AG09319 (cell line): ENCODE data around the gene CTNNBL1.

ENCODE experiments used
- DNase-seq: peaks from one replicate; pipeline ENCODE4 v3.0.0-alpha.2; 2010; ENCODE audit warnings: low read depth; ENCODE audit errors: extremely low read depth
- TF ChIP-seq, protein P1 (sequence below): IDR thresholded peaks from 2 replicates; pipeline ENCODE4 v1.5.1; 2011; ENCODE audit warnings: low read depth, mild to moderate bottlenecking, inconsistent platforms, low read length, moderate library complexity

Gene CTNNBL1

DNA sequence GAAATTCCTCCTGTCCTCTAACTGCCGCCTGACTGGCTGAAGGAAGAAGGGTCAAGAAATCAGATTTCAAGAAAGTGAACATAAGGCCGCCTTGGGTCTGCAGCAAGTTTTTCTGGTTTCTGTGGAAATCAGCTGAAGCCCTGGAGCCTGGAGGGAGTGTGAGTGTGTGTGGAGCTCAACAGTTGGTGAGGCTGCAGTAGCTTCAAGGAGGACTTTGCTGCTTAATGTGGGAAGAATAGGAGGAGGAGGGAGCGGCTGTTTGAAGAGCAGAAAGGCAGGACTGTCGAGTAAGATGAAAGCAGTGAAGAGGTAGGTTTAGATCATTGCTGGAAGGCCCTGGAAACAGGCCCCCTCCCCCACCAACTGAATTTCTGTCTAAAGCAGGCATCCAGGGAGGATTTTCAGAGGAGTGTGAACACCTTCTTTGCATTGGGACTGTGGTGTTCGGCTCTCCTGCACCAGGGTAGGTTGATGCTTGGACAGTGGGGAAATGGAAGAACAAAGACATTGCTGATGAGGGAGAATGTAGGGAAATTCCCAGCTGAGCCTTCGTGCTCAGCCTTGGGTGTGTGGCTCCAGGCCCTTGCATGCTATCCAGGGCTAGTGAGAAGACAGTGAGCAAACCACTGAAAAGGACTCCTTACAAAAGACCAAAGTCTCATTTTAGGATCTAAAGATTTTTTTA, 129.6 kb downstream of the CTNNBL1 start:
- TF ChIP-seq, protein P1, sequence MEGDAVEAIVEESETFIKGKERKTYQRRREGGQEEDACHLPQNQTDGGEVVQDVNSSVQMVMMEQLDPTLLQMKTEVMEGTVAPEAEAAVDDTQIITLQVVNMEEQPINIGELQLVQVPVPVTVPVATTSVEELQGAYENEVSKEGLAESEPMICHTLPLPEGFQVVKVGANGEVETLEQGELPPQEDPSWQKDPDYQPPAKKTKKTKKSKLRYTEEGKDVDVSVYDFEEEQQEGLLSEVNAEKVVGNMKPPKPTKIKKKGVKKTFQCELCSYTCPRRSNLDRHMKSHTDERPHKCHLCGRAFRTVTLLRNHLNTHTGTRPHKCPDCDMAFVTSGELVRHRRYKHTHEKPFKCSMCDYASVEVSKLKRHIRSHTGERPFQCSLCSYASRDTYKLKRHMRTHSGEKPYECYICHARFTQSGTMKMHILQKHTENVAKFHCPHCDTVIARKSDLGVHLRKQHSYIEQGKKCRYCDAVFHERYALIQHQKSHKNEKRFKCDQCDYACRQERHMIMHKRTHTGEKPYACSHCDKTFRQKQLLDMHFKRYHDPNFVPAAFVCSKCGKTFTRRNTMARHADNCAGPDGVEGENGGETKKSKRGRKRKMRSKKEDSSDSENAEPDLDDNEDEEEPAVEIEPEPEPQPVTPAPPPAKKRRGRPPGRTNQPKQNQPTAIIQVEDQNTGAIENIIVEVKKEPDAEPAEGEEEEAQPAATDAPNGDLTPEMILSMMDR = no peak
- DNase-seq = no peak

DNA sequence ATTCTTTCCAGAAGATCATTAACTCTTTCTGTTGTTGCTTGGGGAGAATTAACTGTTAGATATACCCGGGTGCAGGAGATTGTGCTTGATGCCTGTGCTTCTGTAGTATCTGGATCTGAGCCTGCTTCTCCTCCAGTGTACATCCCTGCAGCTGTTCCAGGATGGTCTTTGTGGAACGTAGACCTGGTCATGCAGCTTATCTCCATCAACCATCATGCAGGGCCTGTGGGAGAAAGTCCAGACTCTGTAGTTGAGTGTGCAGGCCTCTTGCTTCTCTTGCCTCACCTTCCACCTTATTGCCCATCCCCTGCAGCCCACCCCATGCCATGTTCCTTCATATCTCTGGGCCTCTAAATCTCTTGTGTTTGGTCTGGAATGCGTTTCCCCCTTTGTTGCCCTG, 133.8 kb downstream of the CTNNBL1 start:
- TF ChIP-seq, protein P1 = no peak
- no peak for DNase-seq

DNA sequence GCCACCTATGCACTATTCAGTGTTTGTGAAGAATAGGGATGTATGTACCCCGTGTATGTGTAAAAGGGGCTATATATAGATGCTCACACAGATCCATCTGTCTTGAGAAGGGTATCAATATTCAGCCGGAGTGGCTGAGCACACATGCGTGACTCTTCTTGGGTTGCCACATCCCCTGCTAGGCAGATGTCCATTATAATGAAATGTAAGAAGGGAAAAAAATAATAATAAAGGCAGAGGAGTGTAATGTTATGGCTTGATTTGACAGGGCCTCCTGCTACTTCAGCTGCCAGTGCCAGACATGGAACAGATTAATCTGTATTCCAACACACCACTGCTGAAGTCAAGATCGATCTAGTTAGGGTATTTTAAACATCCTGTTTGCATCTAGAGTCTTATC, 134.9 kb downstream of the CTNNBL1 start:
- DNase-seq = no peak
- TF ChIP-seq, protein P1 = no peak

DNA sequence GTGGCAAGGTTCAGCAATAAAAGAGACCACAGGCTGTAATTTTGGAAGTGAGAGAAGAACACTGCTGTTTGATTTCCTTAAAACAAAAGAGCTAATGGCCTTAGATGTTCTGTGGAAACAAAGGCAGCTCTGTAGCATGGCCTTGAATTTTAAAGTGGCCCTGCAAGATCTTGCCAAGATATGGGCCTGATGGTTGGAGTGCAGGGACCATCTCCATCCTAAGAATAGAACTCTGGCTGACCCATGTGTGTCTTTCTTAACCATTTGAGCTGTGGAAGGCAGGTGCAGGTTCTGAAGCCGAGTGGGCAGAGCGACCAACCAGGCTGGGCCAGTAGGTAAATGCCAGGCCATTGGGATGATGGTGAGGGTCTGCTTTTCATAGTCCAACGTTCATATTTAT, 135.3 kb downstream of the CTNNBL1 start:
- TF ChIP-seq, protein P1 = no peak
- no peak for DNase-seq

DNA sequence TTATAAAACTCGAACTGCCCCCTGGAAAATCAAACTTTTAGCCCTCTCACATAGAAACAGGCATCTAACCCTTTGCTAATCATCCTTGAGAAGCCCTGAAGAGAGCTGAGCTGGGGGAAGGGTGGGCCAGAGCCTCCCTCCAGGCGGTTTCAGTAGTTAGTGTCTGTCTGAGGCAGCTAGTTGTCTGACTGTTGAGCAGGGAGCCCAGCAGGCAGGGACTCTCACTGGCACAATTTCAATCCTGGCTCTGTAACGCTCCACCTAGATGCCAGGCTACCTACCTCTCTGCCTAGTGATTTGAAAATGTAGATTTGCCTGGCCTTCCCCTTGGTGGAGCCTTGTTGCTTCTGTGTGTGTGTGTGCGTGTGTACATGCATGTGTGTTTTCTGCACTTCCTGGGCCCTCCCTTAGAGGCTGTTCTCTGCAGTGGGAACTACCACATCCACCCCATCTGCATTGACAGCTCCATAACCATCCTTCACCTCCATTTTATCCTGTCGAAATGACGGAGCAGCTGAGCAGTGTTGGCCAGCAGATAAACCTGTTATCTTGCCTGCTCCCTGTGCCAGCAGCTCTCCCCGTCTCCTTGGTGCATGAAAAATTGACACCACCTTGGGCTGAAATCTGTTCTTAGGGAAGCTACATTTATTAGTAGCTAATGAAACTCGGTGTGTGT, 139.5 kb downstream of the CTNNBL1 start:
- no peak for DNase-seq
- TF ChIP-seq, protein P1 = no peak

DNA sequence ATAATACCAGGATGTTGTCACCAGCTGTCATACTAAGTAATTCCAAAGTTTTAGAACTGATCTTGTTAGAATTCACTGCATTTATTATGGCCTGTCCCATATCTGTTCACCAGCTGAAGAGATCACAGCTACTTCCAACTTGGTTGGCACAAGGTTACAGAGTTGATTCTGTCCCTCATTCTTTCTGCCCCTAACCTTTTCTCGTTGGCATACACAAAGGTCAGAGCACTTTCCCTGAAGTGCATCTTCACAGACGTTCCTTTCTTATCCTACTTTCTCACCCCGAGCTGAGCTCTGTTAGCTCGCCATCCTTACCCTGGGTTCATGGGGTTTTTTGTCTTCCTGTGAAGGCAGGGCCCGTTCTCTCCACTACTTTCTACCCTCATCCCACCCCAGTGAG, 143.1 kb downstream of the CTNNBL1 start:
- TF ChIP-seq, protein P1 = no peak
- DNase-seq = no peak

DNA sequence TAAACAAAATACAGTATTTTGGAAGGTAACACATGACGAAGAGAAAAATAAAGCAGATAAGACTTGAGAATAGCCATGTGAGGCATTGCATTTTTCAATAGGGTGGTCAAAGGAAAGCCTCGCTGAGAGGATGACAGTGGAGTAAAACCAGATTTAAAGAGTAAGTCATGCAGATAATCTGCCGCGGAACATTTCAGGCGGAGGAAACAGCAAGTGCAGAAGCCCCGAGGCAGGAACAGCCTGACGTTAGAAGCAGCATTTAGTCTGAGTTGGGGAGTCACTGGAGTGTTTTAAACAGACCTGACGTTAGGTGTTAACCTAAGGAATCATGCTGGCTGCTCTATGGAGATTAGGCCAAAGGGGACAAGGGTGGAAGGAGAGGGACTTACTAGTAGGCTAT, 144.1 kb downstream of the CTNNBL1 start:
- TF ChIP-seq, protein P1 = no peak
- no peak for DNase-seq
